ENCODE results near the gene RPL10A. TPM values are rescaled to one million over a fixed set of nuclear protein-coding genes. Genes with fewer than 3 reads are reported as not detected.

Gene RPL10A
- total RNA-seq, 2 donors from 2014 or later, result 571 to 831 TPM

DNA sequence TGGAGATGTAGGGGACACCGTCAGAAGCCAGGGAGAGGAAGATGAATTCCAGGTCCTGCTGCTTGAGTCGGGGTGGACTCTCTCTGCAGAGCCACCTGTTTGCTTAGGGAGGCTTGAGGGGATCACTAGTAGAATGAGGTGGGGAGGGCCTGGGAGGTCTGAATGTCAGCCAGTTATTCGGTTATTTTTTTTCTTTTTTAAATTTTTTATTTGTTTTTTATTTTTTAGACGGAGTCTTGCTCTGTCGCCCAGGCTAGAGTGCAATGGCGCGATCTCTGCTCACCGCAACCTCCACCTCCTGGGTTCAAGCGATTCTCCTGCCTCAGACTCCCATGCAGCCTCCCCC, 20.3 kb downstream of the RPL10A start:
- TF ChIP-seq, protein P1, sequence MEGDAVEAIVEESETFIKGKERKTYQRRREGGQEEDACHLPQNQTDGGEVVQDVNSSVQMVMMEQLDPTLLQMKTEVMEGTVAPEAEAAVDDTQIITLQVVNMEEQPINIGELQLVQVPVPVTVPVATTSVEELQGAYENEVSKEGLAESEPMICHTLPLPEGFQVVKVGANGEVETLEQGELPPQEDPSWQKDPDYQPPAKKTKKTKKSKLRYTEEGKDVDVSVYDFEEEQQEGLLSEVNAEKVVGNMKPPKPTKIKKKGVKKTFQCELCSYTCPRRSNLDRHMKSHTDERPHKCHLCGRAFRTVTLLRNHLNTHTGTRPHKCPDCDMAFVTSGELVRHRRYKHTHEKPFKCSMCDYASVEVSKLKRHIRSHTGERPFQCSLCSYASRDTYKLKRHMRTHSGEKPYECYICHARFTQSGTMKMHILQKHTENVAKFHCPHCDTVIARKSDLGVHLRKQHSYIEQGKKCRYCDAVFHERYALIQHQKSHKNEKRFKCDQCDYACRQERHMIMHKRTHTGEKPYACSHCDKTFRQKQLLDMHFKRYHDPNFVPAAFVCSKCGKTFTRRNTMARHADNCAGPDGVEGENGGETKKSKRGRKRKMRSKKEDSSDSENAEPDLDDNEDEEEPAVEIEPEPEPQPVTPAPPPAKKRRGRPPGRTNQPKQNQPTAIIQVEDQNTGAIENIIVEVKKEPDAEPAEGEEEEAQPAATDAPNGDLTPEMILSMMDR (IDR thresholded peaks at IDR 0.05), result no peak
- Histone ChIP-seq H3K4me1 (peaks cover 0 to 83% of the 10 kb centered on the region in 2 donors), H3K9me3 (no peaks in the 10 kb centered on the region), H3K27me3 (no peaks in the 10 kb centered on the region), H3K4me3 (no peak overlapping the region), H3K27ac (peak overlapping the region; percentile 83 to 89), H3K36me3 (peaks cover 10% of the 10 kb centered on the region)
- no peak for DNase-seq (ENCODE audit: low spot score)

- peaks cover 0 to 89% of the 10 kb centered on the region in 2 donors for H3K4me1 ChIP-seq
- TF ChIP-seq, protein P1 (IDR thresholded peaks at IDR 0.05), result no peak
Measured at GRCh38 chr6:35489066-35489465, 20.9 kb downstream of the RPL10A start.

GRCh38 chr6:35489995-35490791, 22.0 kb downstream of the RPL10A start:
- TF ChIP-seq, protein P1 (IDR thresholded peaks at IDR 0.05), result no peak
- Histone ChIP-seq H3K4me3 (peak overlapping the region in 1 of 2 donors; percentile 43), H3K36me3 (no peaks in the 10 kb centered on the region), H3K27ac (peak overlapping the region; percentile 83 to 89), H3K27me3 (no peaks in the 10 kb centered on the region), H3K9me3 (no peaks in the 10 kb centered on the region), H3K4me1 (peaks cover 0 to 94% of the 10 kb centered on the region in 2 donors)
- DNase-seq (ENCODE audit: low spot score), result peak; percentile 77

More at GRCh38 chr6:35489066-35489465, 20.9 kb downstream of the RPL10A start:
- H3K27ac ChIP-seq, result peak overlapping the region; percentile 83 to 89
- H3K9me3 ChIP-seq, result no peaks in the 10 kb centered on the region
- no peak for DNase-seq (ENCODE audit: low spot score)
- H3K27me3 ChIP-seq, result no peaks in the 10 kb centered on the region
- H3K4me3 ChIP-seq, result no peak overlapping the region
- peaks cover 9% of the 10 kb centered on the region for H3K36me3 ChIP-seq

- DNase-seq (ENCODE audit: low spot score), result no peak
- peak overlapping the region in 1 of 2 donors; percentile 43 for H3K4me3 ChIP-seq
- no peaks in the 10 kb centered on the region for H3K27me3 ChIP-seq
- no peaks in the 10 kb centered on the region for H3K9me3 ChIP-seq
- no peaks in the 10 kb centered on the region for H3K36me3 ChIP-seq
- H3K4me1 ChIP-seq, result peaks cover 0 to 94% of the 10 kb centered on the region in 2 donors
- H3K27ac ChIP-seq, result peak overlapping the region; percentile 83 to 89
- TF ChIP-seq, protein P1 (IDR thresholded peaks at IDR 0.05), result no peak
Measured at GRCh38 chr6:35490821-35491557, 22.8 kb downstream of the RPL10A start.

DNA sequence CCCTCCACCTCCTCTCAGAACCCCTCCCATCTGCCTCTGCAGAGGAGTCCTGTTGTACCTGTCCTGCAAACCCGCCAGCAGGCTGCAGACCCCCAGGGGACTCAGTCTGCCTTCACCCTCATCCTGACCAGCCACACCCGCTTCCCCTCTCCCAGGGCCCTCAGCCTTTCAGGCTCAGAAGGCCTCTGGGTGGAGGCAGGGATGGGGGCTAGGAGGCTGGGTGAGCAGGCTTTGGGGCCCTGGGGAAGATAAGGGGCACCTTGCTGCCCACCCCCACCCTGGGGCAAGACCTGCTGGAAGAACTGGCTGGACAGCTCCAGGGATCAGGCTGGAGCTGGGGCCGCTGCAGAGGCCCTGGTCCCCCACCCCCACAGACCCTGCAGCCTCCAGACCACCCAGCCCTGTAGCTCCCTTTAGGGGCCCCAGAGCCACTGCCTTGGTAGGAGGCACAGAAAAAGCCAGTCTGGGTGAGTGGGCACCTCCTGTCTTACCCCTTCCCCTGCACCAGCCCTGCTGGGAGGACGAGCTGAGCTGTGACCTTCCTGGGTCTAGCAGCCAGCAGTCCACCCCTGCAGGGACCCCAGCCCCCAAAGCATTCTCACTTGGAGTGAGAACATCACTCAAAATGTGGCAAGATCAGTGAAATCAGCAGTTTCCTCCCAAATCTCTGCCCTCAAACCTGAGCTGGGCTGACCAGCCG, 23.5 kb downstream of the RPL10A start:
- H3K36me3 ChIP-seq, result no peaks in the 10 kb centered on the region
- no peak overlapping the region for H3K4me3 ChIP-seq
- no peak for DNase-seq (ENCODE audit: low spot score)
- H3K4me1 ChIP-seq, result peaks cover 0 to 87% of the 10 kb centered on the region in 2 donors
- no peaks in the 10 kb centered on the region for H3K27me3 ChIP-seq
- no peaks in the 10 kb centered on the region for H3K9me3 ChIP-seq
- TF ChIP-seq, protein P1 (IDR thresholded peaks at IDR 0.05), result no peak
- H3K27ac ChIP-seq, result peak overlapping the region; percentile 83 to 89
